Ovary (tissue), 9 donors: ENCODE measurements around the gene CCL15. TPM values are rescaled to one million over a fixed set of nuclear protein-coding genes. Genes with fewer than 3 reads are reported as not detected.
"Not testable (repeated sequence)": the region's sequence is repeated elsewhere in the genome, so short reads cannot be mapped to it uniquely, and the experiment has no call there.

Source experiments
- DNase-seq, 5 donors: peaks; one replicate each; pipeline ENCODE4 v3.0.0-alpha.2; 2019 to 2020
- H3K27ac ChIP-seq, 2 donors: fragments of 200-600 bp; one replicate each; pipeline versions ENCODE4 v1.5.1 to v1.8.0; 2019 to 2022
- H3K27me3 ChIP-seq: fragments of 200-600 bp; one replicate; pipeline ENCODE4 v1.8.0; 2022
- H3K36me3 ChIP-seq: fragments of 200-600 bp; sonication (generic); one replicate; pipeline ENCODE4 v1.5.1; 2019
- H3K4me1 ChIP-seq: one replicate; pipeline ENCODE4 v1.8.1; 2013; ENCODE audit warnings: mild to moderate bottlenecking, moderate library complexity; ENCODE audit not compliant: insufficient read depth
- H3K4me3 ChIP-seq: fragments of 200-600 bp; sonication (generic); one replicate; pipeline ENCODE4 v1.5.1; 2017
- H3K9me3 ChIP-seq, 2 donors: fragments of 200-600 bp in 1 of 2; sonication (generic) in 1 of 2; one replicate each; pipeline versions ENCODE4 v1.5.1 to v1.8.1; 2013 to 2019; ENCODE audit warnings: mild to moderate bottlenecking in 1 of 2, moderate library complexity in 1 of 2
- CTCF ChIP-seq, 3 donors: fragments of 450-650 bp in 2 of 3; fragments of 200-600 bp in 1 of 3; IDR thresholded peaks; one replicate each; pipeline versions ENCODE4 v1.5.1 to v1.8.0; 2016 to 2022; ENCODE audit warnings: antibody characterized with exemption in 3 of 3, mild to moderate bottlenecking in 1 of 3
- EP300 ChIP-seq: sonication (generic); formaldehyde crosslinking; IDR thresholded peaks from one replicate; pipeline ENCODE4 v1.6.1; 2017; ENCODE audit warnings: antibody characterized with exemption
- POLR2A ChIP-seq: fragments of 450-650 bp; IDR thresholded peaks from one replicate; pipeline ENCODE4 v1.6.1; 2017; ENCODE audit warnings: antibody characterized with exemption, mild to moderate bottlenecking, moderate library complexity
- WGBS, 3 donors: extraction: QIAGEN DNeasy Blood & Tissue Kit in 1 of 3; methylation state at CpG; one replicate each; pipeline versions ENCODE4 v1.1.5 to v1.1.7; 2013 to 2017; 5-methylcytosine and 5-hydroxymethylcytosine counted together
- intact Hi-C, 4 donors: fragments of 100-400 bp; cut with DNase I; formaldehyde crosslinking; loops; one replicate each; pipeline versions ENCODE4 v1.11.0 to v1.15.1; 2022 to 2023
- polyA plus RNA-seq, 2 donors: library from polyadenylated mRNA; stranded (reverse); fragments of 200-250 nt in 1 of 2; fragments of 350-450 nt in 1 of 2; fragmentation: Illumina TruSeq in 1 of 2; extraction: RNeasy Lipid Tissue Mini Kit (QIAGEN cat#74804) in 1 of 2; gene quantifications; one replicate each; pipeline ENCODE4 v1.2.3, GENCODE V29; 2013 to 2014
- total RNA-seq, 7 donors: library from RNA; depleted of rRNA in 2 of 7; stranded (reverse); fragments of >200 nt in 2 of 7; fragmentation: NEBNext Ultra II Directional in 3 of 7; extraction: Animal tissue kit (Norgen Biotek cat#: 25700) in 3 of 7; gene quantifications; one replicate each; pipeline versions ENCODE4 v1.1.0 to v1.2.4, GENCODE V29; 2016 to 2023
- donor health status: DM: no; HTN: no; CAD: no; lungs with moderate emphysema.
- donor health status: DM: no; HTN: no; CAD: no.
- donor health status: Bipolar disorder and iron deficiency.
- donor health status: DM: yes; HTN: yes; CAD: no.
- donor health status: DM: no; HTN: no; CAD: no.
- donor health status: DM: yes; HTN: yes; CAD: no.

The CCL15 gene
- total and polyA plus RNA-seq, 9 donors = 0.48 TPM; not detected in 8

- DNase-seq = no peak
- H3K27ac ChIP-seq = no peak within 1 kb of the TSS
- H3K36me3 ChIP-seq = no peaks in the 10 kb centered on the region
- peaks cover 0 to 2% of the 10 kb centered on the region in 2 donors for H3K9me3 ChIP-seq
- H3K4me1 ChIP-seq = no peaks in the 10 kb centered on the region
- 46 to 55% (median 48%) methylated on average over 6 of the region's 6 CpGs for whole genome bisulfite sequencing, 3 donors
- no peak within 1 kb of the TSS for H3K4me3 ChIP-seq
- intact Hi-C loops = no loop called here
- TF ChIP-seq EP300 = no peak
- H3K27me3 ChIP-seq = no peaks in the 10 kb centered on the region
These were observed 16.4 kb upstream of the CCL15 start, which contains the start of gene CCL23 for GRCh38 chr17:36017799-36018198. CCL23 (minus strand) TSS chr17:36017972; CDS start chr17:36017897, 75 bp downstream.

- TF ChIP-seq EP300 (no peak), POLR2A (no peak), CTCF (IDR thresholded peaks at IDR 0.05) (no peak)
- 88 to 94% (median 89%) methylated on average over 2 of the region's 2 CpGs for WGBS, 3 donors
- H3K9me3 ChIP-seq = peaks cover 0 to 12% of the 10 kb centered on the region in 2 donors
These were observed 15.2 kb upstream of the CCL15 start for GRCh38 chr17:36016555-36016954.

DNA sequence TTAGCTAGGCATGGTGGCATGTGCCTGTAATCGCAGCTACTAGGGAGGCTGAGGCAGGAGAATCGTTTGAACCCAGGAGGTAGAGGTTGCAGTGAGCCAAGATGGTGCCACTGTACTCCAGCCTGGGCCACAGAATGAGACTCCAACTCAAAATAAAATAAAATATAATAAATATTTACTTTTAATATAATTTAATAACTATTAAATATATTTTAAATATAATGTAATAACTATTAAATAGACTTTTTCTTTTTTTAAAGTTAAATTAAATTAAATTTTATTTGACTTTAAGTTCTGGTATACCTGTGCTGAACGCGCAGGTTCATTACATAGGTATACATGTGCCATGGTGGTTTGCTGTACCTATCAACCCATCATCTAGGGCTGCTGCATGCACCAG is 14.5 kb upstream of the CCL15 start:
- H3K4me1 ChIP-seq, H3K4me3 ChIP-seq, H3K27me3 ChIP-seq, DNase-seq, intact Hi-C loops, H3K27ac ChIP-seq, H3K36me3 ChIP-seq: not testable (repeated sequence)
- peaks cover 0 to 12% of the 10 kb centered on the region in 2 donors for H3K9me3 ChIP-seq
- 86 to 88% (median 88%) methylated on average over 4 of the region's 4 CpGs for WGBS, 3 donors

More at GRCh38 chr17:36016555-36016954, 15.2 kb upstream of the CCL15 start:
- intact Hi-C loops = no loop called here
- Histone ChIP-seq H3K36me3 (no peaks in the 10 kb centered on the region), H3K27ac (no peak overlapping the region), H3K27me3 (no peaks in the 10 kb centered on the region), H3K4me1 (no peaks in the 10 kb centered on the region), H3K4me3 (no peak overlapping the region)
- no peak for DNase-seq

GRCh38 chr17:36014946-36015345 is 13.6 kb upstream of the CCL15 start:
- H3K27ac ChIP-seq = no peak overlapping the region
- H3K27me3 ChIP-seq = no peaks in the 10 kb centered on the region
- TF ChIP-seq POLR2A (no peak), EP300 (no peak), CTCF (IDR thresholded peaks at IDR 0.05) (no peak)
- H3K4me1 ChIP-seq = no peaks in the 10 kb centered on the region
- WGBS, 3 donors = 61 to 71% (median 71%) methylated on average over 5 of the region's 5 CpGs
- intact Hi-C loops = no loop called here
- H3K9me3 ChIP-seq = peaks cover 0 to 12% of the 10 kb centered on the region in 2 donors
- H3K36me3 ChIP-seq = no peaks in the 10 kb centered on the region
- H3K4me3 ChIP-seq = no peak overlapping the region
- no peak for DNase-seq

DNA sequence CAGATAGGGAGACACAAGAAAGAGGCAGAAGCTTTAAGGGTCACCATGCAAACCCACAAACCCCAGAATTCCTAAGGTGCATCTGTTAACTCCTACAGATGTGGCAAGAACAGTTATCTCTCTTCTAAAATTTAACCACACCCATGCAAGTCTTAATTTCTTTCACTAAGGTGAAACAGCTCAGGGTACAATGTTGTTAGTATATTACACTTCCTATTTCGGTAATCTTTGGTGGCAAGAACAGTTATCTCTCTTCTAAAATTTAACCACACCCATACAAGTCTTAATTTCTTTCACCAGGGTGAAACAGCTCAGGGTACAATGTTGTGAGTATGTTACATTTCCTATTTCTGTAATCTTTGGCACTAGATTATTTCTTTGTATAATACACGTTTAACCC is 9.8 kb upstream of the CCL15 start:
- H3K9me3 ChIP-seq = peaks cover 0 to 12% of the 10 kb centered on the region in 2 donors
- no peak overlapping the region for H3K27ac ChIP-seq
- no peak for DNase-seq
- H3K27me3 ChIP-seq = no peaks in the 10 kb centered on the region
- intact Hi-C loops = no loop called here
- TF ChIP-seq POLR2A = no peak
- no peak for TF ChIP-seq CTCF (IDR thresholded peaks at IDR 0.05)
- no peak for TF ChIP-seq EP300
- no peak overlapping the region for H3K4me3 ChIP-seq
- 68 to 87% (median 69%) methylated on average over 2 of the region's 2 CpGs for WGBS, 3 donors
- no peaks in the 10 kb centered on the region for H3K36me3 ChIP-seq
- no peaks in the 10 kb centered on the region for H3K4me1 ChIP-seq
